ENCODE measurements around the gene LMNTD2.

GRCh38 chr11:553083-553987 lies 7.2 kb downstream of the LMNTD2 start:
- TF ChIP-seq BHLHE40 (IDR thresholded peaks at IDR 0.05; ENCODE audit: borderline replicate concordance) = no peak
- no peak for TF ChIP-seq SUZ12 (IDR thresholded peaks at IDR 0.05)
- TF ChIP-seq L3MBTL2 (conservative IDR thresholded peaks at IDR 0.05) = no peak
- TF ChIP-seq NFRKB (IDR thresholded peaks at IDR 0.05) = no peak
- TF ChIP-seq FOXA1 (IDR thresholded peaks at IDR 0.05) = no peak
- no peak for TF ChIP-seq ELF4 (IDR thresholded peaks at IDR 0.05)
- no peak for TF ChIP-seq SP1 (IDR thresholded peaks at IDR 0.05)
- TF ChIP-seq TARDBP (IDR thresholded peaks at IDR 0.05) = no peak
- TF ChIP-seq HDGF (IDR thresholded peaks at IDR 0.05; ENCODE audit: borderline replicate concordance) = no peak
